ENCODE measurements around the gene DTYMK. TPM values are rescaled to one million over a fixed set of nuclear protein-coding genes. Genes with fewer than 3 reads are reported as not detected.

The DTYMK gene
- total and polyA plus RNA-seq, 2 donors (not counting 3 experiments of a cell fraction or from before 2014, with no cell fraction given), result 67.0 to 104 TPM

GRCh38 chr2:241728627-241729026 is 42.0 kb upstream of the DTYMK start:
- no peaks in the 10 kb centered on the region for H3K79me2 ChIP-seq (ENCODE audit: control insufficient read depth, insufficient read depth, low read length)
- no peaks in the 10 kb centered on the region for H3K27me3 ChIP-seq (ENCODE audit: control insufficient read depth in 2 of 2, insufficient read depth in 2 of 2, low read length in 2 of 2)
- H4K20me1 ChIP-seq (replicated peaks; ENCODE audit: control insufficient read depth, extremely low read depth, insufficient read depth, low read length), result no peaks in the 10 kb centered on the region
- dilution Hi-C loops (cut with MboI; ENCODE audit: extremely low pct_ligation_motif_present, low sequenced_read_pairs), result no loop called here
- no peak overlapping the region for H3K27ac ChIP-seq (ENCODE audit: insufficient read depth, low read depth, low read length)
- no peak overlapping the region for H3K4me2 ChIP-seq (ENCODE audit: insufficient read depth, low read length)
- no peaks in the 10 kb centered on the region for H3K9me1 ChIP-seq (replicated peaks; ENCODE audit: control insufficient read depth, extremely low read depth, insufficient read depth, low read length)
- ChIA-PET CTCF (no interaction called here), POLR2A (no interaction called here)
- BruUV-seq (replicated peaks), result no TSS peak
- H2AFZ ChIP-seq (ENCODE audit: low read depth, low read length), result peak overlapping the region; percentile 8
- no peak overlapping the region for H3K9ac ChIP-seq (replicated peaks; ENCODE audit: extremely low read depth, insufficient read depth, low read length)
- intact Hi-C loops (cut with micrococcal nuclease), result no loop called here
- H3K4me1 ChIP-seq (ENCODE audit: control insufficient read depth, extremely low read depth, insufficient read depth, low read length), result peaks cover 8% of the 10 kb centered on the region
- H3K4me3 ChIP-seq (replicated peaks in 1 of 3; ENCODE audit: insufficient read depth in 1 of 3, low read depth in 1 of 3, low read length in 3 of 3), result no peak overlapping the region
- FAIRE-seq (no peak), DNase-seq (ENCODE audit: low read depth, low spot score) (peak; percentile 32)
- TF ChIP-seq POLR2A (IDR thresholded peaks at IDR 0.05; ENCODE audit: low read depth, low read length) (no peak), FOS (IDR thresholded peaks at IDR 0.05; ENCODE audit: borderline replicate concordance, insufficient read depth, low read length) (no peak), CTCF (IDR thresholded peaks at IDR 0.05; ENCODE audit: extremely low read depth in 1 of 2, insufficient read depth in 1 of 2, low read depth in 1 of 2, low read length in 2 of 2) (no peak), MAX (IDR thresholded peaks at IDR 0.05; ENCODE audit: insufficient read depth, insufficient read length) (no peak), EZH2 (IDR thresholded peaks at IDR 0.05; ENCODE audit: borderline replicate concordance, low read depth, low read length, severe bottlenecking) (no peak), GATA2 (IDR thresholded peaks at IDR 0.05; ENCODE audit: insufficient read depth, insufficient read length, low read depth, low read length) (no peak), MYC (IDR thresholded peaks at IDR 0.05; ENCODE audit: low read depth, low read length) (no peak), JUN (IDR thresholded peaks at IDR 0.05; ENCODE audit: borderline replicate concordance, insufficient read depth, insufficient read length, low read depth) (no peak), POLR2AphosphoS5 (IDR thresholded peaks at IDR 0.05; ENCODE audit: insufficient read depth, low read depth, low read length) (no peak)
- H3K36me3 ChIP-seq (ENCODE audit: control insufficient read depth in 2 of 2, extremely low read depth in 1 of 2, insufficient read depth in 2 of 2, low read length in 2 of 2), result peaks cover 0 to 2% of the 10 kb centered on the region in 2 experiments
- no peaks in the 10 kb centered on the region for H3K9me3 ChIP-seq (replicated peaks; ENCODE audit: control insufficient read depth, insufficient read depth, low read length)
